Adrenal gland (tissue), 5 donors: Measurements from ENCODE around the gene GPSM1.

ENCODE experiments used
- CTCF ChIP-seq, 6 experiments: fragments of 450-650 bp in 4 of 6; fragments of 200-600 bp in 2 of 6; sonication (generic) in 1 of 6; IDR thresholded peaks; 1 replicate in 5 of 6; 2 replicates in 1 of 6; pipeline versions ENCODE4 v1.5.1 to v1.8.0; 2016 to 2021; ENCODE audit warnings: antibody characterized with exemption in 6 of 6, mild to moderate bottlenecking in 2 of 6, moderate library complexity in 1 of 6
- POLR2A ChIP-seq, 2 donors: fragments of 450-650 bp; IDR thresholded peaks; one replicate each; pipeline ENCODE4 v1.6.1; 2017; ENCODE audit warnings: antibody characterized with exemption in 2 of 2, mild to moderate bottlenecking in 2 of 2, moderate library complexity in 1 of 2
- donor health status: DM: no; HTN: no; CAD: no.

- TF ChIP-seq POLR2A (IDR thresholded peaks at IDR 0.05) (no peak), CTCF (IDR thresholded peaks at IDR 0.05) (no peak)
These were observed 26.6 kb downstream of the GPSM1 start for GRCh38 chr9:136353757-136354488.
